GM12875 (cell line): ENCODE measurements around the gene ARHGEF16.

ENCODE experiments used
- H3K4me3 ChIP-seq: one replicate; pipeline ENCODE4 v1.5.1; 2011; ENCODE audit warnings: low read depth, low read length, control low read depth
- CTCF ChIP-seq: IDR thresholded peaks from 2 replicates; pipeline ENCODE4 v1.5.1; 2011; ENCODE audit warnings: low read depth, mild to moderate bottlenecking, control low read depth, inconsistent platforms, low read length, moderate library complexity, borderline replicate concordance; ENCODE audit not compliant: insufficient read depth

The ARHGEF16 gene

GRCh38 chr1:3469849-3470649, 15.6 kb downstream of the ARHGEF16 start:
- TF ChIP-seq CTCF, result no peak
- H3K4me3 ChIP-seq, result no peak overlapping the region

GRCh38 chr1:3470650-3471355, 16.3 kb downstream of the ARHGEF16 start:
- no peak for TF ChIP-seq CTCF
- H3K4me3 ChIP-seq, result no peak overlapping the region

- H3K4me3 ChIP-seq, result no peak overlapping the region
- TF ChIP-seq CTCF, result no peak
These were observed 17.1 kb downstream of the ARHGEF16 start for GRCh38 chr1:3471356-3472087.

GRCh38 chr1:3472088-3472850, 17.8 kb downstream of the ARHGEF16 start:
- H3K4me3 ChIP-seq, result no peak overlapping the region
- no peak for TF ChIP-seq CTCF

GRCh38 chr1:3472906-3473305, 18.4 kb downstream of the ARHGEF16 start:
- H3K4me3 ChIP-seq, result no peak overlapping the region
- no peak for TF ChIP-seq CTCF

- no peak for TF ChIP-seq CTCF
- no peak overlapping the region for H3K4me3 ChIP-seq
These were observed 18.9 kb downstream of the ARHGEF16 start for GRCh38 chr1:3473381-3473844.
